Memory B cell (primary cell): ENCODE measurements around the gene SMC5.

Source experiments
- ATAC-seq: fragments of 150-1000 bp; cut with Tn5 transposase; 2 replicates; pipeline ENCODE4 v1.10.0; 2021; ENCODE audit warnings: low read depth, mild to moderate bottlenecking, moderate library complexity
- DNase-seq, 2 donors: peaks; one replicate each; pipeline ENCODE4 v3.0.0; 2022; ENCODE audit warnings: low spot score in 2 of 2
- H3K27ac Mint-ChIP-seq: one replicate; pipeline ENCODE4 v1.8.0; 2022; ENCODE audit warnings: mild to moderate bottlenecking, moderate library complexity, mixed read lengths
- H3K27me3 Mint-ChIP-seq: one replicate; pipeline ENCODE4 v1.8.0; 2022; ENCODE audit warnings: mixed read lengths
- H3K36me3 Mint-ChIP-seq: one replicate; pipeline ENCODE4 v1.8.0; 2022; ENCODE audit warnings: mild to moderate bottlenecking, mixed read lengths
- H3K4me1 Mint-ChIP-seq: one replicate; pipeline ENCODE4 v1.8.0; 2022; ENCODE audit warnings: mixed read lengths
- H3K4me3 Mint-ChIP-seq: one replicate; pipeline ENCODE4 v1.8.0; 2022; ENCODE audit warnings: mild to moderate bottlenecking, moderate library complexity, mixed read lengths
- H3K9me3 Mint-ChIP-seq: one replicate; pipeline ENCODE4 v1.8.0; 2022; ENCODE audit warnings: mixed read lengths

The SMC5 gene

DNA sequence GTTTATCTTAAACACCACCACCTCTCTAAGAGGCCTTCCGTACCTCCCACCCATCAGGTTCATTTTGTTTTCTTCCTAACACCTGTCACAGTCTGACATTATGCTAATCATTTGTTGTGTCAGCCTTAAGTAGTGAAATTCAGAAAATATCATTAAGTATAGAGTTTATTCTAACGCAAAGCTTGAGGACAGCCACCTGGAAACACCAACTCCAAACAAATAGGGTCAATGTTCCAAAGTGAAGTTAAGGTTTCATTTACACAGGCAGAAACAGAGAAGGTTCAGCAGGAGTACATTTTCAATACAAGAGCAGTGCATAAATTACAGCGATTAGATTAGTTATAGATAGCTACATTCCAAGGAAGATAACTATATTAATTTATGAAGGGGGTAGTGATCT lies 1.3 kb upstream of the SMC5 start:
- Mint-ChIP-seq H3K4me1 (peaks cover 32% of the 10 kb centered on the region), H3K9me3 (no peaks in the 10 kb centered on the region), H3K36me3 (peaks cover 12% of the 10 kb centered on the region), H3K27ac (no peak overlapping the region), H3K4me3 (peak overlapping the region; percentile 44), H3K27me3 (no peaks in the 10 kb centered on the region)
- no peak for ATAC-seq
- no peak for DNase-seq

DNA sequence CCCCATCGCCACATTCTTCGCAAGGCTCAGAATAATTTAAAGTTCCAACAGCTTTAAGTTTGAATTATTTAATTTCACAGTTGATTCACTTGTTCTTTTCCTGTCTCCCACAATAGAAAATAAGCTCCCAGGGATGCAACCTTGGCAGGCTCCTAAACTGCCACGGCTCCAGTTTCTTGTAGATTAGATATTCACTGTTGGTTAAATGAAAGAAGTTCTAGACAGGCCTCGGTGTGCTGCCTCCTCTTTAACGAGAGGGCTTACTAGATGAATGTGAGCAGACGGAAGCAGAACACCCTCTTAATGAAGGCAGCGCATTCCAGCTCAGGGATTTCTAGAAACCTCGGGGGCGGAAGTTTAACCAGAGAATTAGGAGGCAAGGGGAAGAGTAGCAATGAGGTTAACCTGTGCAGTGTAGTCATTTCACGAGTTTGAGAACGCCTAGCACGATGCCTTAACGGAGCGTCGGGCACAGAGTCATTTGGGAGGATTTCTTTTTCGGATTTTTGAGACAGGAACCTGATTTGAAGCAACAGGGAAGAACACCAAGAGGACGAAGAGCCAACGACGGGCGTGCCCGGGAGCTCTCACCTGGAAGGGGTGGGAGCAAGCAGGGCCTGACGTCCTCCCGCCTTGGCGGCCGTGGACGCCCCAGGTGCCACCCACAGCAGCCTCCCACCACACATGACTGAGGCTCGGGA lies 637 bp upstream of the SMC5 start:
- H3K4me1 Mint-ChIP-seq = peaks cover 34% of the 10 kb centered on the region
- no peaks in the 10 kb centered on the region for H3K9me3 Mint-ChIP-seq
- ATAC-seq (peak; percentile 48), DNase-seq (peak in 1 of 2 donors; percentile 18)
- H3K4me3 Mint-ChIP-seq = peak overlapping the region; percentile 86
- peak overlapping the region; percentile 92 for H3K27ac Mint-ChIP-seq
- no peaks in the 10 kb centered on the region for H3K27me3 Mint-ChIP-seq
- H3K36me3 Mint-ChIP-seq = peaks cover 12% of the 10 kb centered on the region

DNA sequence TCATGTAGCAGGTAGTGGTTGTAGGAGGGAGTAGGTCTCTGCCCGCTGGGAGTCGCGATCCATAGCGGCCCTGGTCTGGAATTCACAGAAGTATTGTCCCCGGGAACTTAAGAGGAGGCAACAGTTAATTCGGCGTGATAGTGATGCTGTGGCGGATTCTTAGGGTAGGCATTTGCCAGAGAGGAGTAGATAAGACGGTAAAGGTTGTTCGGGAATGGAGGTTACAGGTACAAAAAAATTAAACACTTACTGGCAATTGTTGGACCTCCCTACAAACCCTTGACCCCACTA lies 679 bp downstream of the SMC5 start:
- no peaks in the 10 kb centered on the region for H3K27me3 Mint-ChIP-seq
- DNase-seq (no peak), ATAC-seq (no peak)
- H3K4me3 Mint-ChIP-seq = peak overlapping the region; percentile 86
- H3K4me1 Mint-ChIP-seq = peaks cover 34% of the 10 kb centered on the region
- no peaks in the 10 kb centered on the region for H3K9me3 Mint-ChIP-seq
- H3K36me3 Mint-ChIP-seq = peaks cover 12% of the 10 kb centered on the region
- H3K27ac Mint-ChIP-seq = peak overlapping the region; percentile 92

DNA sequence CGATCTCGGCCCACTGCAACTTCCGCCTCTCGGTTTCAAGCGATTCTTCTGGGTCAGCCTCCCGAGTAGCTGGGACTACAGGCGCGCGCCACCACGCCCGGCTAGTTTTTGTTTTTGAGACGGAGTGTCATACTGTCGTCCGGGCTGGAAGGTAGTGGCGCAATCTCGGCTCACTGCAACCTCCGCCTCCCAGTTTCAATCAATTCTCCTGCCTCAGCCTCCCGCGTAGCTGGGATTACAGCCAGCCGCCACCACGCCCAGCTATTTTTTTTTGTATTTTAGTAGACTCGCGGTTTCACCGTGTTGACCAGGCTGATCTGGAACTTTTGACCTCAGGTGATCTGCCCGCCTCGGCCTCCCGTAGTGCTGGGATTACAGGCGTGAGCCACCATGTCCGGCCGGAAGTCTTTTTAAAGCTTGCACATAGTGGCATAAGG lies 1.2 kb downstream of the SMC5 start:
- Mint-ChIP-seq H3K4me1 (peaks cover 34% of the 10 kb centered on the region), H3K9me3 (no peaks in the 10 kb centered on the region), H3K27me3 (no peaks in the 10 kb centered on the region), H3K36me3 (peaks cover 14% of the 10 kb centered on the region), H3K27ac (peak overlapping the region; percentile 92), H3K4me3 (peak overlapping the region; percentile 86)
- no peak for ATAC-seq
- DNase-seq = no peak

DNA sequence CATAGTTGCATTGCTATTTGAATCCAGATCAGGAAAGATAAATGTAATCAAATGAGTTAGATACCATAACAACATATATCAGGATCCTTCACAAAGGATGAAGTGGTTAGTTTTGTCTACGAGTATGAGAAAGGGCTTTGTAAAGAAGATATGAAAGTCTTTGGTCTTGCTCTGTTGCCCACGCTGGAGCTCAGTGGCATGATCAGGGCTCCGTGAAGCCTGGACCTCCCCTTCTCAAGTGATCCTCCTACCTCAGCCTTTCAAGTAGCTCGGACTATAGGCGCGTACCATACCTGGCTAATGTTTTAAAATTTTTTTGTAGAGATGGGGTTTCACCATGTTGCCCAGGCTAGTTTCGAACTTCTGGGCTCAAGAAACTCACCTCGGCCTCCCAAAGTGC lies 1.8 kb downstream of the SMC5 start:
- Mint-ChIP-seq H3K4me1 (peaks cover 34% of the 10 kb centered on the region), H3K27ac (peak overlapping the region; percentile 92), H3K9me3 (no peaks in the 10 kb centered on the region), H3K27me3 (no peaks in the 10 kb centered on the region), H3K36me3 (peaks cover 17% of the 10 kb centered on the region), H3K4me3 (peak overlapping the region; percentile 86)
- peak; percentile 19 for ATAC-seq
- DNase-seq = peak in 1 of 2 donors; percentile 11

DNA sequence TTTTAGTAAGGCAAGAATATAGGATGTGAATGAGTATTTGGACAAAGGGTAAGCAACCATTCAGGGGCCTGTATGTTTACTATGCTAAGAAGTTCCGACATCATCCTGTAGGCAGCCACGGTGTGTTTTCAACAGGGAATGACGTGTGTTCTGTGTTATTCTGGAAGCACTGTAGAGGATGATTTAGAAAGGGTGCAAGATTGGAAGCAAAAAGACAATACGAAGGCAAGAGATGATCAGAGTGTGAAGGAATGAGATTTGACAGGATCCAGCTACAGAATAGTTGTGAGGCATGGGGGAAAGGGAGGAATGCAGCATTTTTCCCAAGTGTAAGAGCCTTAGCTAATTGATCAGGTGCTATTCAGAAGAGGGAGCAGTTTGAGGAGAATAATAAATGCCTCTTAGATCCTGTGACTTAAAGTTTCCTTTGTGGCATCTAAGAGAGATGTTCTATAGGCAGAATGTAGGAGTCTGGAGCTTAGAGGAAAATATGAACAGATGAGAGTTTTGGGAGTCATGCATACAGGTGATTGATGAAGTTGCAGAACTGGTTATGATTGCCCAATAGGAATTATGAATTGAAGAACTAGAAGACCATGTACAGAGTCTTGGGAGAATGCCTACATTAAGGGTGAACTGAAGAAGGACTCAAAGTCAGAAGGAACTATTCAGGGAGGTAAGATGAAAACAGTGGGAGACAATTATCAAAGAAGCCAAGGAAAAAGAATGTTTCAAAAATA lies 2.5 kb downstream of the SMC5 start:
- H3K36me3 Mint-ChIP-seq = peaks cover 19% of the 10 kb centered on the region
- DNase-seq (no peak), ATAC-seq (no peak)

DNA sequence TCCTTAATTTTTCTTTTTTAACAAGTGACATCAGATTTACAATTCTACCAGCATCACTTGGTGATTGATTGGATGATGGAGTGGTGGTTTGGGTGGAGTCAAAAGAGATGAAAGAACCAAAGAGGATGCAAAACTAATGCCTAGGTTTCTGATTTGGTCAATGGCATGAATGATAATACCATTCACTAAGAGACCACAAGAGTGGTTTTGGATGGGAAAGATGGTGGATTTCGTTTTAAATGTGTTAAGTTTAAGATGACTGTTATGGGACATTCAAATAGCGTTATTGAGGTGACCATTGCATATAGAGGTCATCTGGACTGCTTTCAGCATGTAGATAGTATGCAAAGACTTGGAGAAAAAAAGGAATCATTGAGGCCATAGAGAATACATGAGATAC lies 3.6 kb downstream of the SMC5 start:
- ATAC-seq = no peak
- Mint-ChIP-seq H3K36me3 (peaks cover 19% of the 10 kb centered on the region), H3K27ac (no peak overlapping the region), H3K27me3 (no peaks in the 10 kb centered on the region), H3K4me3 (no peak overlapping the region), H3K9me3 (no peaks in the 10 kb centered on the region), H3K4me1 (peaks cover 34% of the 10 kb centered on the region)
- DNase-seq = no peak

More for the DNA sequence above, 2.5 kb downstream of the SMC5 start:
- H3K4me1 Mint-ChIP-seq = peaks cover 34% of the 10 kb centered on the region
- H3K4me3 Mint-ChIP-seq = peak overlapping the region; percentile 1
- no peak overlapping the region for H3K27ac Mint-ChIP-seq
- no peaks in the 10 kb centered on the region for H3K9me3 Mint-ChIP-seq
- no peaks in the 10 kb centered on the region for H3K27me3 Mint-ChIP-seq

DNA sequence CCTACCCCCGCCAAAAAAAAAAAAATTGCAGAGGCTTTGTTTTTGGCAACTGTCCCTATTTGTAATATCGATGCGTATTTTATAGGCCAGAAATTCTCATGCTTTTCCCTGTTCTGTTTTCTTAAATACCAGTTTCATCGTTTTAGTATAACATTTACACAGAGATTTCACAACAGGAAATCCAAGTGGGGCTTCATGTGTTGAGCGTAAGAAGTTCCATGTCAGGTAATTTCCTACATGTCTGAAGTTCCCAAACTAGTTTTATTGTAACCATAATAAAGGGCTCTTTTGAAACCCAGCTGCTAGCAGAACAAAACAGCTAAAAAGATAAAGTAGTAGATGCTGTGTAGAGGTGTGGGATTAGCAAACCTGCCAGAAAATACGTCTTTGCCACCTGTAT lies 4.2 kb downstream of the SMC5 start:
- ATAC-seq (no peak), DNase-seq (no peak)
- H3K4me1 Mint-ChIP-seq = peaks cover 34% of the 10 kb centered on the region
- H3K9me3 Mint-ChIP-seq = no peaks in the 10 kb centered on the region
- no peak overlapping the region for H3K27ac Mint-ChIP-seq
- H3K36me3 Mint-ChIP-seq = peaks cover 21% of the 10 kb centered on the region
- H3K27me3 Mint-ChIP-seq = no peaks in the 10 kb centered on the region
- no peak overlapping the region for H3K4me3 Mint-ChIP-seq

DNA sequence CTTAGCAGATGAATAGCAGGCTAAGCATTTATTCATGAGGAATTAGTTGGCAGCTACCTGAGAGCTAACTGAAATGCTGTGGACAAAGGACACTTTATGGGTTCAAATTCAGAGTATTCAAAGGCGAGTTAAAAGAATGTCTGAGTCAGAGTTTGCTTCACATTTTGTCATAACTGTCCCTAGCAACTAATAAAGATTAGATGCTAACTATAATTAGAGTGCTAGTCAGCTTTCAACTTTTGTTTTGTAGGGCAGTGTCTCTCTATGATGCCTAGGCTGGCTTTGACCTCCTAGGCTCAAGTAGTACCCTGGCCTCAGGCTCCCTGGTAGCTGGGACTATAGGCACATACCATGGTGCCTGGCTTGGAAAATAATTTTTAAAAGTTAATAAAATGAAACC lies 4.6 kb downstream of the SMC5 start:
- DNase-seq (no peak), ATAC-seq (no peak)
- H3K9me3 Mint-ChIP-seq = no peaks in the 10 kb centered on the region
- no peak overlapping the region for H3K4me3 Mint-ChIP-seq
- no peaks in the 10 kb centered on the region for H3K27me3 Mint-ChIP-seq
- H3K4me1 Mint-ChIP-seq = peaks cover 31% of the 10 kb centered on the region
- H3K27ac Mint-ChIP-seq = no peak overlapping the region
- peaks cover 21% of the 10 kb centered on the region for H3K36me3 Mint-ChIP-seq

DNA sequence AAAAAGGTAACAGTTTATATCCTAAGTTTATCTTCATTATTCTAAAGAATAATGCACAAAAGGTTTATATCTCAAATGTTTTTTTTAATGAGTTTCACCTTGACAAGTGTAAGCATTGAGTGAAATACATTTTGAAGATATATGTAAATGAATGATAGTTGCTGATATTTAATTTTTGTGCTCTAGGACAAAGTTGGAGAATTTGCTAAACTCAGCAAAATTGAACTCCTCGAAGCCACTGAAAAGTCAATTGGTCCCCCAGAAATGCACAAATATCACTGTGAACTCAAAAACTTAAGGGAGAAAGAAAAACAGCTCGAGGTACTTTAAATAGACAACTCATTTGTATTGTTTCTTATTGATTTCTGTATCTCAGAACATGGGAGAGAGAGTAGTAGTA lies 19.5 kb downstream of the SMC5 start:
- ATAC-seq (no peak), DNase-seq (no peak)
- Mint-ChIP-seq H3K27me3 (no peaks in the 10 kb centered on the region), H3K27ac (no peak overlapping the region), H3K9me3 (no peaks in the 10 kb centered on the region), H3K36me3 (peaks cover 31% of the 10 kb centered on the region), H3K4me3 (no peak overlapping the region), H3K4me1 (peaks cover 4% of the 10 kb centered on the region)

DNA sequence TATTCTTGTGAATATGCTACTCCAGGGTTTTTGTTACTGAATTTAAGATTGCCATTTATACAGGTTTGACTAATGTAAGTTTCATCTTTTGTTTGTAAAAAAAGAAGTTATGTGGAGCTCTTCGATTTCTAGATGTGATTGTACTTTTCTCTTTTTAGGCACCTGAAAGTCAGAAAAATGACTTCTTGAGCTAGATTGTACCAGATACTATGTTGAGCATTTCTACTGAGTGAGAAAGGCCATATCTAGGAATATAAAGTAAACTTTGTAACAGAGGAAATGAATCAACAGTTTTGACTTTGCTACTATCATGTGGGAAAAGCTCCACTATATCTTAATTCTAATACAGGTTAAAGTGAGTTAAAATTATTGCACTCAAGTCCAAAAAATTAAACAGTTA lies 25.1 kb downstream of the SMC5 start:
- Mint-ChIP-seq H3K4me1 (no peaks in the 10 kb centered on the region), H3K4me3 (no peak overlapping the region)
- DNase-seq = no peak

DNA sequence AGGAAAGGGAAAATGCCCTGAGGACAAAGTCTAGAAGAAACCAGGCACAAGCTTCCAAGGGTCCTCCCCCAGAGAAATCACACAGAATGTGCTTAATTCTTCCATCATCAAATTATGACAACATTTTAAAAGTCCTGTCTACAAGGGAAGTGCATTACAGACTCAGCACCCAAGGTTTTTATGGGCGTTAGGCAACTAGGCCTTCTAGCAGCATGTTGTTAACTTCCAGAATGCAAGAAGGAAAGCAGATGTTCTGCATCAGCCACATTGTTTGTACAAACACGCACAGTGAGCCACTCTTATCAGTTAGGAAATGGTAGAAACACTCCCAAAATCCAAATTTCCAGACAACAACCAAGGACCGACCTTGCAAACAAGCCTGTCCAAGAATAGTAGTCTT lies 26.5 kb downstream of the SMC5 start:
- Mint-ChIP-seq H3K36me3 (peaks cover 41% of the 10 kb centered on the region), H3K4me1 (no peaks in the 10 kb centered on the region), H3K27me3 (no peaks in the 10 kb centered on the region), H3K9me3 (no peaks in the 10 kb centered on the region), H3K27ac (no peak overlapping the region), H3K4me3 (no peak overlapping the region)
- DNase-seq = no peak
- no peak for ATAC-seq

More for the DNA sequence above, 25.1 kb downstream of the SMC5 start:
- H3K36me3 Mint-ChIP-seq = peaks cover 42% of the 10 kb centered on the region
- H3K27me3 Mint-ChIP-seq = no peaks in the 10 kb centered on the region
- no peak for ATAC-seq
- H3K9me3 Mint-ChIP-seq = no peaks in the 10 kb centered on the region
- H3K27ac Mint-ChIP-seq = no peak overlapping the region

DNA sequence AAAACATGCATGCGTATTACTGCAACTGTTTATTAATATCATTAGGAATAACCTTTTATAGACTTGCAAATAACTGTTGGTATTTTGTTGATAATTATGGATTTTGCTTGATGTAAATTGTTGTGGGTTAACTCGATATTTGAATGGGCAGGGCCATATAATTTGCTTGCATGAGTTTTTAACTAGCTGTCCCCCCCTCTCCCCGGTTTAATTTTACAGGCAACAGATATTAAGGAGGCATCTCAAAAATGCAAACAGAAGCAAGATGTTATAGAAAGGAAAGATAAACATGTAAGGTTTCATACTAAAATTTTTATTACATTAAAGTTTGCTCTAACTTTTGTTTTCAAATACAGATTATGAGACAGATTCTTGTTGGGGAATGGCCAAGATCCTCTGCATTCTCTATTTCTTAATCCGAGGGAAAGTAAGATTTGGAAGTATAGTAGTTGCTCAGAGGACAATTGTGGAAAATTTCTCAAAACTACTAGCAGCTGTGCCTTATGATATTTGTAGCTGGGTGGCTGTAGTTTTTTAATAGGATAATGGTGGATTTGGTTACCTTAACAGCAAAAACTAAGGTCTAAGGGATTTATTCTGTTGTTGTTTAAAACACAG lies 27.3 kb downstream of the SMC5 start:
- peaks cover 44% of the 10 kb centered on the region for H3K36me3 Mint-ChIP-seq
- no peak for ATAC-seq
- no peak for DNase-seq
- peaks cover 2% of the 10 kb centered on the region for H3K9me3 Mint-ChIP-seq
- H3K27ac Mint-ChIP-seq = no peak overlapping the region
- no peak overlapping the region for H3K4me3 Mint-ChIP-seq
- H3K4me1 Mint-ChIP-seq = no peaks in the 10 kb centered on the region
- H3K27me3 Mint-ChIP-seq = no peaks in the 10 kb centered on the region

DNA sequence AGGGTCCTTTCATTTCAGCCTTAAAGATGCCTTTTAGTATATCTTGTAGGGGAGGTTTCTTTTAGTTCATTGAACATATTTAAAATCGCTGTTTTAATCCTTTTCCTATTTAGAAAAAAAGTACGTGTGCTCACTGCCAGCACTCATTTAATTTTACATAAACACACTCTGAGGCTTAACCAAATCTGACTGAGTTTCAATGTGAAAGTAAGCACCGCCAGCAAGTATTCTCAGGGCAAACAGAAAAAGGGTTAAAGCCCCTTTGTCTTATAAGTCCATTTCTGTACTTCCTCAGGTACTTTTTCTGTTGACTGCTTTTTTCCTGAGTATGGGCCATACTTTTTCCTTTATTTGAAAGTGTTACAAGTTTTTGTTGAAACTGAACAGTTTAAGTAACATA lies 31.8 kb downstream of the SMC5 start:
- Mint-ChIP-seq H3K4me3 (no peak overlapping the region), H3K27me3 (no peaks in the 10 kb centered on the region), H3K9me3 (peaks cover 2% of the 10 kb centered on the region), H3K36me3 (peaks cover 50% of the 10 kb centered on the region), H3K27ac (no peak overlapping the region), H3K4me1 (peaks cover 3% of the 10 kb centered on the region)
- DNase-seq = no peak
- ATAC-seq = no peak
